ENCODE results near the gene MAST3. TPM values are rescaled to one million over a fixed set of nuclear protein-coding genes. Genes with fewer than 3 reads are reported as not detected.

Gene MAST3
- total RNA-seq, 1 experiment from 2014 or later: 10.4 TPM

DNA sequence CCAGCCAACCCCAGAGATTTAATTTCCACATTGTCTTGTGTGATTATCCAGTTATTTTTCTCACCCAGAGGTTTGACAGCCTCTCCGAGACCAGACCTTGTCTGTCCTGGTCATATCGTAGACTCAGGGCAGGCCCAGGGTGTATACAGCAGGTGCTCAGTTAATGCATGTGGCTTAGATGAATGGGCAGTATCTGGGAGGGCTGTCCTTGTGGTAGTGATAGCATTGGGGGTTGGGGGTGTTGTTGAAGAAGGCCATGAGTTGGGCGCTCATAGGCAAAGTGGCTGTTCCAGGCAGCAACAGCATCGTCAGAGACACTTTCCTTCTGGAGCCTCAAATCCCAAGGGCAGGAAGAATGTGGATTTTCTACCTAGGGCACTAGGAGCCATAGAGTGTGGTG is 16.9 kb downstream of the MAST3 start:
- Histone ChIP-seq H2BK5ac (ENCODE audit: insufficient read length, low read length) (no peak overlapping the region), H3K14ac (ENCODE audit: insufficient read depth, low read length) (no peak overlapping the region), H3K79me2 (ENCODE audit: insufficient read depth, low read length) (no peaks in the 10 kb centered on the region), H3K27ac (ENCODE audit: insufficient read length, low read depth, low read length) (no peak overlapping the region), H3K56ac (ENCODE audit: insufficient read length, low read depth, low read length) (no peak overlapping the region), H3K4me2 (ENCODE audit: insufficient read depth, insufficient read length, low read length) (no peak overlapping the region), H3K79me1 (ENCODE audit: insufficient read depth, low read depth, low read length, poor library complexity, severe bottlenecking) (no peaks in the 10 kb centered on the region), H2AFZ (ENCODE audit: low read length) (no peak overlapping the region), H3K4ac (ENCODE audit: low read depth, low read length) (no peak overlapping the region), H2BK120ac (ENCODE audit: low read depth, low read length, poor library complexity, severe bottlenecking) (no peak overlapping the region), H4K8ac (replicated peaks; ENCODE audit: insufficient read length, low read depth, low read length) (no peak overlapping the region), H3K18ac (ENCODE audit: insufficient read length, low read depth, low read length) (no peak overlapping the region), H4K91ac (ENCODE audit: insufficient read length, low read depth, low read length) (no peak overlapping the region), H3K9ac (ENCODE audit: extremely low read depth, insufficient read length, low read length) (no peak overlapping the region), H3K9me3 (ENCODE audit: control insufficient read depth, low read depth, low read length) (no peaks in the 10 kb centered on the region), H2BK15ac (ENCODE audit: low read depth, low read length) (no peak overlapping the region), H4K20me1 (ENCODE audit: control insufficient read depth, insufficient read depth, insufficient read length) (no peaks in the 10 kb centered on the region), H2AK5ac (ENCODE audit: insufficient read length, low read length) (no peak overlapping the region), H3K27me3 (ENCODE audit: insufficient read depth, low read length) (no peaks in the 10 kb centered on the region), H2BK20ac (ENCODE audit: low read depth, low read length, poor library complexity, severe bottlenecking) (no peak overlapping the region), H3K23me2 (ENCODE audit: insufficient read length, low read depth, low read length, poor library complexity, severe bottlenecking) (peaks cover 13% of the 10 kb centered on the region), H3K23ac (ENCODE audit: insufficient read length, low read depth, low read length) (no peak overlapping the region), H3K4me1 (ENCODE audit: insufficient read depth, low read length) (no peaks in the 10 kb centered on the region; the same call in 1 of the 2 replicates), H3T11ph (ENCODE audit: low read length) (no peak overlapping the region), H4K5ac (ENCODE audit: insufficient read length, low read depth, low read length) (no peak overlapping the region), H2BK12ac (ENCODE audit: insufficient read length, low read depth, low read length) (no peak overlapping the region)
- H3K4me1 Mint-ChIP-seq: peaks cover 17 to 30% of the 10 kb centered on the region in 2 experiments
- WGBS (ENCODE audit: extremely low coverage, insufficient read length, low lambda C conversion rate): no CpG with 5 or more reads among the region's 4 CpGs
- no peaks in the 10 kb centered on the region; a peak in 1 of 5 replicates for H3K9me3 Mint-ChIP-seq
- H3K27ac Mint-ChIP-seq: no peak overlapping the region
- no peak overlapping the region for H3K4me3 Mint-ChIP-seq
- TF ChIP-seq, protein P1, sequence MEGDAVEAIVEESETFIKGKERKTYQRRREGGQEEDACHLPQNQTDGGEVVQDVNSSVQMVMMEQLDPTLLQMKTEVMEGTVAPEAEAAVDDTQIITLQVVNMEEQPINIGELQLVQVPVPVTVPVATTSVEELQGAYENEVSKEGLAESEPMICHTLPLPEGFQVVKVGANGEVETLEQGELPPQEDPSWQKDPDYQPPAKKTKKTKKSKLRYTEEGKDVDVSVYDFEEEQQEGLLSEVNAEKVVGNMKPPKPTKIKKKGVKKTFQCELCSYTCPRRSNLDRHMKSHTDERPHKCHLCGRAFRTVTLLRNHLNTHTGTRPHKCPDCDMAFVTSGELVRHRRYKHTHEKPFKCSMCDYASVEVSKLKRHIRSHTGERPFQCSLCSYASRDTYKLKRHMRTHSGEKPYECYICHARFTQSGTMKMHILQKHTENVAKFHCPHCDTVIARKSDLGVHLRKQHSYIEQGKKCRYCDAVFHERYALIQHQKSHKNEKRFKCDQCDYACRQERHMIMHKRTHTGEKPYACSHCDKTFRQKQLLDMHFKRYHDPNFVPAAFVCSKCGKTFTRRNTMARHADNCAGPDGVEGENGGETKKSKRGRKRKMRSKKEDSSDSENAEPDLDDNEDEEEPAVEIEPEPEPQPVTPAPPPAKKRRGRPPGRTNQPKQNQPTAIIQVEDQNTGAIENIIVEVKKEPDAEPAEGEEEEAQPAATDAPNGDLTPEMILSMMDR (conservative IDR thresholded peaks at IDR 0.05): no peak
- peaks cover 11% of the 10 kb centered on the region for H3K27me3 Mint-ChIP-seq (ENCODE audit: low read depth)
- DNase-seq: no peak
- no peaks in the 10 kb centered on the region; a peak in 1 of 7 replicates for H3K36me3 Mint-ChIP-seq (ENCODE audit: insufficient read depth in 1 of 3, low read depth in 3 of 3)

Data from H9 (cell line).